ENCODE measurements around the gene FMN1. TPM values are rescaled to one million over a fixed set of nuclear protein-coding genes. Genes with fewer than 3 reads are reported as not detected.
A peak's percentile ranks its signal among the peaks of the same experiment; 100 is the strongest.

The FMN1 gene
- total RNA-seq, 1 experiment from 2014 or later: 2.4 TPM

- H3K27me3 ChIP-seq (ENCODE audit: low read length): no peaks in the 10 kb centered on the region
- POLR2A ChIA-PET (ENCODE audit: unreplicated experiment): no interaction called here
- no peaks in the 10 kb centered on the region for H4K20me1 ChIP-seq (ENCODE audit: low read length)
- no peak overlapping the region for H3K4me2 ChIP-seq (ENCODE audit: low read length)
- intact Hi-C loops (cut with micrococcal nuclease): no loop called here
- CTCF ChIA-PET: no interaction called here
- no peak for ATAC-seq
- no peak overlapping the region for H3K4me3 ChIP-seq (ENCODE audit: low read length)
- no peaks in the 10 kb centered on the region for H3K9me3 ChIP-seq (ENCODE audit: low read length)
- peaks cover 12% of the 10 kb centered on the region for H3F3A ChIP-seq (ENCODE audit: low read length, unreplicated experiment)
- H3K27ac ChIP-seq (ENCODE audit: low read length): no peak overlapping the region
- H3K4me1 ChIP-seq (ENCODE audit: insufficient read depth, low read length): peaks cover 55% of the 10 kb centered on the region
- BruUV-seq (replicated peaks): no TSS peak
- H3K9me2 ChIP-seq (replicated peaks; ENCODE audit: low read length): no peaks in the 10 kb centered on the region
- no peaks in the 10 kb centered on the region for H3K79me2 ChIP-seq (ENCODE audit: low read length)
- no peak overlapping the region for H3K9ac ChIP-seq (ENCODE audit: low read length)
- TF ChIP-seq EZH2 (IDR thresholded peaks at IDR 0.05; ENCODE audit: low read length, unreplicated experiment) (no peak), CTCF (conservative IDR thresholded peaks at IDR 0.05; ENCODE audit: low read depth, low read length) (no peak), EZH2phosphoT487 (IDR thresholded peaks at IDR 0.05; ENCODE audit: borderline replicate concordance, low read length) (no peak)
- H2AFZ ChIP-seq (ENCODE audit: low read length): no peak overlapping the region
- DNase-seq: no peak
- no peaks in the 10 kb centered on the region for H3K36me3 ChIP-seq (ENCODE audit: low read depth, low read length)
These were observed 363.0 kb downstream of the FMN1 start for GRCh38 chr15:32831485-32831884.

GRCh38 chr15:32830241-32830640 is 364.3 kb downstream of the FMN1 start:
- H3K36me3 ChIP-seq (ENCODE audit: low read depth, low read length): no peaks in the 10 kb centered on the region
- intact Hi-C loops (cut with micrococcal nuclease): no loop called here
- H3K9ac ChIP-seq (ENCODE audit: low read length): peak overlapping the region; percentile 68

More at GRCh38 chr15:32830241-32830640, 364.3 kb downstream of the FMN1 start:
- no peak for ATAC-seq
- H3K27ac ChIP-seq (ENCODE audit: low read length): peak overlapping the region; percentile 95
- peaks cover 67% of the 10 kb centered on the region for H3K4me1 ChIP-seq (ENCODE audit: insufficient read depth, low read length)
- no peak overlapping the region for H3K4me3 ChIP-seq (ENCODE audit: low read length)
- no peak overlapping the region for H2AFZ ChIP-seq (ENCODE audit: low read length)
- no peaks in the 10 kb centered on the region for H3K9me2 ChIP-seq (replicated peaks; ENCODE audit: low read length)
- CTCF ChIA-PET: no interaction called here
- DNase-seq: no peak
- H3K4me2 ChIP-seq (ENCODE audit: low read length): no peak overlapping the region
- no peaks in the 10 kb centered on the region for H3K79me2 ChIP-seq (ENCODE audit: low read length)
- no peaks in the 10 kb centered on the region for H3K9me3 ChIP-seq (ENCODE audit: low read length)
- no TSS peak for BruUV-seq (replicated peaks)
- TF ChIP-seq EZH2 (IDR thresholded peaks at IDR 0.05; ENCODE audit: low read length, unreplicated experiment) (no peak), CTCF (conservative IDR thresholded peaks at IDR 0.05; ENCODE audit: low read depth, low read length) (no peak), EZH2phosphoT487 (IDR thresholded peaks at IDR 0.05; ENCODE audit: borderline replicate concordance, low read length) (no peak)
- peaks cover 12% of the 10 kb centered on the region for H3F3A ChIP-seq (ENCODE audit: low read length, unreplicated experiment)
- no peaks in the 10 kb centered on the region for H3K27me3 ChIP-seq (ENCODE audit: low read length)
- no peaks in the 10 kb centered on the region for H4K20me1 ChIP-seq (ENCODE audit: low read length)
- POLR2A ChIA-PET (ENCODE audit: unreplicated experiment): no interaction called here

Measured in PC-3 (cell line).